ENCODE measurements around the gene PCDHGB2.

- TF ChIP-seq CTCF (IDR thresholded peaks at IDR 0.05): no peak
- TF ChIP-seq POLR2A (IDR thresholded peaks at IDR 0.05): no peak
Observed at GRCh38 chr5:141356950-141357349, 2.8 kb upstream of the PCDHGB2 start.
